AG08396 (cell line): ENCODE data around the gene BCKDHA.
"Not testable (repeated sequence)": the region's sequence is repeated elsewhere in the genome, so short reads cannot be mapped to it uniquely, and the experiment has no call there.

Experiments
- DNase-seq: peaks from one replicate; pipeline ENCODE4 v3.0.0; 2012; ENCODE audit warnings: low spot score, mixed read lengths

Gene BCKDHA

DNA sequence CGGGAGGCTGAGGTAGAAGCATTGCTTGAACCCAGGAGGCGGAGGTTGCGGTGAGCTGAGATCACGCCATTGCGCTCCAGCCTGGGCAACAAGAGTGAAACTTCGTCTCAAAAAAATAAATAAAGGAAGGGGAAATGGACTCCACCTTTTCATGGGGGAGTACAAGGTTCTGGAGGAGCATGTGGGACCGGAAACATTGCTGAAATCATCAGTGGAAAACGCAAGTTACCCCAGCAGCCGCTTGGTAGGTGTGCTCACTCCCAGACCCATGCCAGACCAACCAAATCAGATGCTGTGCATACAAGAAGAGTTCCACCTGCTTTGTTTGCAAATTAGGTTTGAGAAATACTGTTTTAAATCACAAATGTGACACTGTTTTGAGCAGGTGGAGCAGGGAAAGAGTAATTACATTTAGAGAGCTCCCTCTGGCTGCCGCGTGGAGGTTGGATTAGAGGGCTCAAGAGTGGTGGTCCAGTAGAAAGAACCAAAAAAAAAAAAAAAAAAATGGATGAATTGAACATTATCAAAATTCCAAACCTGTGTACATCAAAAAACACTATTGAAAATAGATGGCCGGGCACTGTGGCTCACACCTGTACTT is 50.2 kb downstream of the BCKDHA start:
- DNase-seq = no peak

DNA sequence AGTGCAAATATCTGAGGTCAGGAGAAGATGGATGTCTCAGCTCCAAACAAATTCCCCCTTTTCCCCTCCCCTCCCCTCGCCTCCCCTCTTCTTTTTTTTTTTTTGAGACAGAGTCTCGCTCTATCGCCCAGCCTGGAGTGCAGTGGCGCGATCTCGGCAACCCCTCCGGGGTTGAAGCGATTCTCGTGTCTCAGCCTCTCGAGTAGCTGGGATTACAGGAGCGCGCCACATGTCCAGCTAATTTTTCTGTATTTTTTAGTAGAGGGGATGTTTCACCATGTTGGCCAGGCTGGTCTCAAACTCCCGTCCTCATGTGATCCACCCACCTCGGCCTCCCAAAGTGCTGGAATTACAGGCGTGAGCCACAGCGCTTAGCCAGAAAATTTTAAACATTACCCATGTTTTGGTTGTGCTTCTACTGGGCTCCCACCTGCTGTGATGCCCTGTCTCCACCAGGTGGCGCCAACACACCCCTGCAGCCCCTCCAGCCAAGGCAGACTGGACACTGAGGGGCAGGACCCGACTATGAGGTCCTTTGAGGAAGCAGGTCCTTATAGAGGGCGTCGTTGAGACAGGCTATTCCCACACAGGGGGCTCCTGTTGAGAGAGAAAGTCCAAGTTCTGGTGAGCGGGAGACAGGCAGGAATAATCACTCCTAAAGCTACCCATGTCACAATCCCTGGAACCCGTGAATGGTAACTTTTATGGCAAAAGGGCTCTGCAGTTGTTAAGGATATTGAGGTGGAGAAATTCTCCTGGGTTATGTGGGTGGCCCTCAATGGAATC is 51.7 kb downstream of the BCKDHA start:
- DNase-seq = peak; percentile 86

DNA sequence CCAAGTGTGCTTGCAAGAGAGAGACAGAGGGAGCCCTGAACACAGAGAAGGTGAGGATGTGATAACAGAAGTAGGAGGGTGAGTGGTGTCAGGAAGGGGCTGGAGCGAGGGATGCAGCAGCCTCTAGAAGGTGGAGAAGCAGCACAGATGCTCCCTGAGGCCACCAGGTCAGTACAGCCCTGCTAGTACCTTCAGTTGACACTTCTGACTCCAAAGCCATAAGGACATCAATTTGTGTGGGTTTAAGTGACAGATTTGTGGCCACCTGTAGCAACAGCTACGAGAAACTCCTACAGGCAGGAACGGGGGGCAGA is 52.2 kb downstream of the BCKDHA start:
- DNase-seq = no peak

DNA sequence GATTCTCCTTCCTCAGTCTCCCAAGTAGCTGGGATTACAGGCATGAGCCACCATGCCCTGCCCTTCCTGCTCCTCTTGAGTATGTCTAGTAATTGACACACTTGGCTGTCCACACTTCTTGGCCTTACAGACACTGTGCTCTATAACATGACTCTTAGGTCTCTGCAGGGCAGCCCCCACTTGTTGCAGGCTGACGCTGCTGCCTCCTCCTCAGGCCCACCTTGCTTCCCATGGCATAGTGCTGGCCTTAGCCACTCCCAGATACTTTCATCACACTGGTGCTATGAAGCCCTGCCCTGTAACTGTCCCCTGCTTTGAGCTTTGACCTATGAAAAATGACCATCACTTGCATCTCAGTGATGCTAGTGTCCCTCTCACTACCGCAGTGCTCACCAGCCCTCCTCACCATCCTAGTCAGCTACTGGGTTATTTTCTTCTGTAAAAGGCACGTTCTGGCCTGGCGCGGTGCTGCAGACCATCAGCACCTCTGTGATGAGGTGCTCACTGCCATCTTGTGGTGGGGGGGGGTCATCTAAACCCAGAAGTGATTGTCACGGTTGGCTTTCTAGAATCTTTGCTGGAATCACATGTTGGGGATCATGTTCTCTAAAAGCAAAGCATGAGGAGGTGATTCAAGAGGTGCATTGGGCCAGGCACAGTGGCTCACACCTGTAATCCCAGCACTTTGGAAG is 55.1 kb downstream of the BCKDHA start:
- no peak for DNase-seq

DNA sequence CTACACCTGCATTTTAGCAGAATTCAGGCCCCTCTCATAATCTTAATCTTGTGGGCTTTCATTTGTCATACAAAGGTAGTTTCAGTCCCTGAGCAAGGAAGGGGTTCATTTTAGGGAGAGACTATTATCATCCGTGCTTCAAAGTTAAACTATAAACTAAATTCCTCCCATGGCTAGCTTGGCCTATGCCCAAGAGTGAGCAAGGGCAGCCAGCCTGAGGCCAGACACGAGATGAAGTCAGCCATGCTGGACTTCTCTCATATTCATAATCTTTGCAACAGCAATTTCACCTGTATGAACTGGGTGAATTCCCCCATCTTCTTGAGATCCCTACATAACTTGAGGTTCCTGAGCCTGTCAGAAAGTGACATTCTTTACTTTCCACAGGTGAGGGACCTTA is 58.3 kb downstream of the BCKDHA start:
- no peak for DNase-seq

DNA sequence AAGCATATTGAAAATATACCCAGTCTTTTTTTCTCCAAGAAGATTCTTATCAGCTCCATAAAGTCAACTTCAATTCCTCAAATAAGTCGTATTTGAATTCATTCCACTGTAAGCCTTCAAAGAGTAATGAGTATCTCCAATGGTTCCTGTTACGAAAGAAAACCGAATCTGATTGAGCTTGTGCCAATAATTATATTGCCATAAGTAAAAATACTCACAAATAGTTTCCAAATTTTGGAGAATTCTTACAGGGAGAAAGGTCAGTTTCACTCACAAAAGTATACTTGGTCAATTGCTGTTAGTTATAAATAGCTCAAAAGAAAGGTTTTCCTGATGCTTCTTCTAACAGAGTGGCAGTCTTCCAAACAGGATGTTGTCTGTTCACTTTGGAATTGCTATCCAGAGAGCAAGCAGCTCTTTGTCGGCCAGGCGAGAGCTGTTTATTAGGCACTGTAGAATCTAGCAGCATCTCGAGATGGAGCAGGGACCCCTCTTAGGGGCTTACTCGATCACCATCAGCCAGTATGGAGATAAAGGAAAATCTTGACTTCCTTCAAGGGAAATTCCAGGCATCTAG is 58.8 kb downstream of the BCKDHA start:
- DNase-seq = peak; percentile 24

DNA sequence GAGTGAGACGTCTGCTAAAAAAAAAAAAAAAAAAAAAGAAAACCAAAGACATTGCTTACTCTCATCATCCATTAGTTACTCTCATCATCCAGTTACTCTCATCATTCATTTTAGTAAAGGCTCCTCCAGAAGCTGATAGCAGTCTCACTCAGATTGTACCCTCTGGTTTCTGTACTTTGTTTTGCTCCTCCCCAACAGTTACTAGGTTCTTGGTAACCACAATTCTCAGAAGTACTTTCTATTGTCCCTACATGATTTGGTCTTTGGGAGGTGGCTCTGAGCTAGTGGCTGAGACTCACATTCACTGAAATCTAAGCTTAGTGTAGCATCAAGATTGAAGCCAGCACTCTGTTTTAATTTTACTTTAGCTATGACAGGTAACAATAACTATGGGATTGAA is 59.6 kb downstream of the BCKDHA start:
- DNase-seq = no peak

DNA sequence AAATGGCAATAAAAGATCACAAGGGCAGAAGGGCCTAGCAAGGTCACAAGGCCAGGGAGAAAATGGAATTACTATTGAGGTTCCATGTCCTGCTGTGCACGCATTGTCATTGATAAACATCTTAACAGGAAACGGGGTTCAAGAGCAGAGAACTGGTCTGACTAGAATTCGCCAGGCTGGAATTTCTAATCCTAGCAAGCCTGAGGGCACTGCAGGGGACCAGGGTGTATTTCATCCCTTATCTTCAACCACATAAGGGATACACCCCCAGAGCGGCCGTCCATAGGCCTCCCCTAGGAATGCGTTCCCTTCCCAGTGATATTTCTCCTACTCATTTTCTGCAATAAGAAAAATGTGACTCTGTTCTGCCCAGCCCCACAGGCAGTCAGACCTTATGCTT is 64.9 kb downstream of the BCKDHA start:
- DNase-seq = no peak

DNA sequence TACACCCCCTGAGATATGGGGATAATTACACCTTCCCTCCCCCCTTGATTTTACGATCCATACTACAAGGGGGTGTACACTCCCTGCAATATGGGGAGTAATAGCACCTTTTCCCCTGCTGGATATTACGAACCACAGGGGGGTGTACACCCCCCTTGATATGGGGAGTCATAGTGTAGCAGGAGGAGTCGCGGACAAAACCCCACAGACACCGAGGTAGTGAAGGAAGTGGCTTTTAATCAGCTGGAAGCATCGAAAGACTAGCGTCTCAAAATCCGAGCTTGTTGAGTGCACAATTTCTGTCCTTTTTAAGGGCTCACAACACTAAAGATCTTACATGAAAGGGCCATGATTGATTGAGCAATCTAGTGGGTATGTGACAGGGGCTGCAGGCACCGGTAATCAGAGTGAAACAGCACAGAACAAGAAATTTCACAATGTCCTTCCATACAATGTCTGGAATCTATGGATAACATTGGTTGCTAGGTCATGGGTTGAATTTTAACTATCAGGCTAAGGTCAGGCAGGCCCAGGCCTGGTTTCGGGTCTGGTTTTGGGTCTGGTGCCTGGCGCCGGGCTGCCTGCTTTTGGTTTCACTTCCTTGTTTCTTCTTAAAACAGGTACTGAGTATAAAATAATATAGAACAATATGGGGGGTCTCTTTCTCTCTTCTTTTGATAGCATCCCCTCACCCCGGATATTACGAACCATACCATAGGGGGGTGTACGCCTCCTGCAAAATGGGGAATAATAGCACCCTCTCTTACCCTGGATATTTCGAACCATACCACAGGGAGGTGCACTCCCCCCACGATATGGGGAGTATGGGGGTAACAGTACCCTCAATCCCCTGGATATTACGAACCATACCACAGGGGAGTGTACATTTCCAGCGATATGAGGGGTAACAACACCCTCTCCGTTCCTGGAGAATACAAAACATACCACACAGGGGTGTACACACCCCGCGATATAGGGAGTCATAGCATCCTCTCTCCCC is 65.9 kb downstream of the BCKDHA start:
- DNase-seq = not testable (repeated sequence)
